Type B pancreatic cell (in vitro differentiated cells): ENCODE data around the gene PINLYP. TPM values are rescaled to one million over a fixed set of nuclear protein-coding genes. Genes with fewer than 3 reads are reported as not detected.
"Not testable (repeated sequence)": the region's sequence is repeated elsewhere in the genome, so short reads cannot be mapped to it uniquely, and the experiment has no call there.

ENCODE experiments used
- DNase-seq: peaks from one replicate; pipeline ENCODE4 v3.0.0; 2021; ENCODE audit warnings: mixed read lengths; ENCODE audit not compliant: unreplicated experiment; ENCODE audit errors: extremely low spot score
- H3K27ac Mint-ChIP-seq: 2 replicates; pipeline ENCODE4 v1.8.0; 2021; ENCODE audit warnings: mild to moderate bottlenecking, mixed read lengths
- H3K27me3 Mint-ChIP-seq: 2 replicates; pipeline ENCODE4 v1.8.0; 2021; ENCODE audit warnings: mixed read lengths
- H3K36me3 Mint-ChIP-seq: 2 replicates; pipeline ENCODE4 v1.8.0; 2021; ENCODE audit warnings: mixed read lengths
- H3K4me1 Mint-ChIP-seq: one replicate; pipeline ENCODE4 v1.8.0; 2021; ENCODE audit warnings: mixed read lengths; ENCODE audit not compliant: unreplicated experiment
- H3K4me3 Mint-ChIP-seq: 2 replicates; pipeline ENCODE4 v1.8.0; 2021; ENCODE audit warnings: mild to moderate bottlenecking, mixed read lengths
- H3K9me3 Mint-ChIP-seq: 2 replicates; pipeline ENCODE4 v1.8.0; 2021; ENCODE audit warnings: mixed read lengths
- CTCF ChIP-seq: fragments of 200-600 bp; sonication (generic); conservative IDR thresholded peaks from 2 replicates; pipeline ENCODE4 v1.5.0; 2021; ENCODE audit warnings: antibody characterized with exemption, mild to moderate bottlenecking
- total RNA-seq: library from RNA; stranded (reverse); gene quantifications from 2 replicates; pipeline ENCODE4 v1.2.1, GENCODE V29; 2021; ENCODE audit warnings: low replicate concordance

Gene PINLYP
- total RNA-seq, 1 donor from 2014 or later, result 6.0 TPM

- no peak overlapping the region for H3K4me3 Mint-ChIP-seq
- no peaks in the 10 kb centered on the region for H3K9me3 Mint-ChIP-seq
- peak overlapping the region; percentile 98 for H3K27ac Mint-ChIP-seq
- peaks cover 6% of the 10 kb centered on the region for H3K36me3 Mint-ChIP-seq
- TF ChIP-seq CTCF, result no peak
- DNase-seq, result no peak
- H3K27me3 Mint-ChIP-seq, result peaks cover 2% of the 10 kb centered on the region
- H3K4me1 Mint-ChIP-seq, result peaks cover 22% of the 10 kb centered on the region
Observed at GRCh38 chr19:43598445-43599240, 23.0 kb downstream of the PINLYP start.

GRCh38 chr19:43599635-43600295 lies 24.2 kb downstream of the PINLYP start:
- Mint-ChIP-seq H3K4me3 (no peak overlapping the region), H3K4me1 (peaks cover 18% of the 10 kb centered on the region), H3K36me3 (peaks cover 3% of the 10 kb centered on the region), H3K27me3 (peaks cover 2% of the 10 kb centered on the region), H3K9me3 (no peaks in the 10 kb centered on the region), H3K27ac (no peak overlapping the region)
- no peak for TF ChIP-seq CTCF
- no peak for DNase-seq

GRCh38 chr19:43600326-43600725 lies 24.7 kb downstream of the PINLYP start:
- not testable (repeated sequence) for H3K27me3 Mint-ChIP-seq, H3K4me3 Mint-ChIP-seq
- peaks cover 18% of the 10 kb centered on the region for H3K4me1 Mint-ChIP-seq

GRCh38 chr19:43605875-43606568 lies 30.4 kb downstream of the PINLYP start:
- no peak for TF ChIP-seq CTCF
- no peaks in the 10 kb centered on the region for H3K27me3 Mint-ChIP-seq
- peaks cover 9% of the 10 kb centered on the region for H3K36me3 Mint-ChIP-seq
- no peak overlapping the region for H3K4me3 Mint-ChIP-seq
- H3K9me3 Mint-ChIP-seq, result no peaks in the 10 kb centered on the region
- no peak overlapping the region for H3K27ac Mint-ChIP-seq
- DNase-seq, result no peak
- peaks cover 6% of the 10 kb centered on the region for H3K4me1 Mint-ChIP-seq

More at GRCh38 chr19:43600326-43600725, 24.7 kb downstream of the PINLYP start:
- H3K27ac Mint-ChIP-seq, H3K36me3 Mint-ChIP-seq, DNase-seq, H3K9me3 Mint-ChIP-seq: not testable (repeated sequence)

GRCh38 chr19:43606569-43607229 lies 31.1 kb downstream of the PINLYP start:
- Mint-ChIP-seq H3K4me3 (no peak overlapping the region), H3K27me3 (no peaks in the 10 kb centered on the region), H3K4me1 (peaks cover 9% of the 10 kb centered on the region), H3K36me3 (peaks cover 10% of the 10 kb centered on the region), H3K27ac (no peak overlapping the region), H3K9me3 (no peaks in the 10 kb centered on the region)
- no peak for TF ChIP-seq CTCF
- DNase-seq, result no peak
